HEK293 (cell line): Measurements from ENCODE around the gene MAP1B.

Experiments
- CTCF ChIA-PET: fragments of 350-600 bp; formaldehyde crosslinking; extraction: SDS; loops from one replicate; lab custom pipeline; 2021; ENCODE audit warnings: antibody characterized with exemption; lab: Yijun Ruan, JAX
- POLR2A ChIA-PET: fragments of 300-600 bp; formaldehyde crosslinking; extraction: SDS; loops from one replicate; lab custom pipeline; 2020; ENCODE audit warnings: antibody characterized with exemption, inconsistent platforms; lab: Yijun Ruan, JAX
- H3K27ac ChIP-seq: fragments of 200-500 bp; sonication (Bioruptor generic); 2 replicates; pipeline ENCODE4 v1.5.1; 2014; ENCODE audit warnings: low read depth, low read length, control low read depth, inconsistent platforms; ENCODE audit errors: extremely low read depth
- H3K36me3 ChIP-seq, 2 experiments: fragments of 200-500 bp in 1 of 2; sonication (Bioruptor generic) in 1 of 2; 1 replicate in 1 of 2; 2 replicates in 1 of 2; pipeline ENCODE4 v1.5.1; 2014 to 2017; ENCODE audit warnings: inconsistent platforms in 2 of 2, low read length in 2 of 2; ENCODE audit not compliant: control insufficient read depth in 2 of 2, insufficient read depth in 1 of 2
- H3K4me1 ChIP-seq: fragments of 200-500 bp; sonication (Bioruptor generic); 2 replicates; pipeline ENCODE4 v1.5.1; 2014; ENCODE audit warnings: mild to moderate bottlenecking, low read length, inconsistent platforms; ENCODE audit not compliant: control insufficient read depth, insufficient read depth
- H3K4me3 ChIP-seq: 2 replicates; pipeline ENCODE4 v1.5.1; 2011; ENCODE audit warnings: low read depth, mild to moderate bottlenecking, control low read depth, low read length, moderate library complexity
- H3K9me3 ChIP-seq: fragments of 200-500 bp; sonication (Bioruptor generic); 2 replicates; pipeline ENCODE4 v1.5.1; 2014; ENCODE audit warnings: low read depth, low read length, inconsistent platforms; ENCODE audit not compliant: control insufficient read depth, insufficient read depth
- BCL11B ChIP-seq: fragments of 450-650 bp; formaldehyde crosslinking; IDR thresholded peaks from 2 replicates; pipeline ENCODE4 v1.5.1; 2016; ENCODE audit warnings: low read depth, missing biosample characterization, missing genetic modification characterization
- FEZF1 ChIP-seq: fragments of 450-650 bp; formaldehyde crosslinking; IDR thresholded peaks from 2 replicates; pipeline ENCODE4 v1.5.1; 2016; ENCODE audit warnings: missing biosample characterization, missing genetic modification characterization
- KLF8 ChIP-seq: fragments of 450-650 bp; formaldehyde crosslinking; IDR thresholded peaks from 2 replicates; pipeline ENCODE4 v1.5.1; 2016; ENCODE audit warnings: missing biosample characterization, missing genetic modification characterization
- SCRT1 ChIP-seq: fragments of 450-650 bp; formaldehyde crosslinking; IDR thresholded peaks from 2 replicates; pipeline ENCODE4 v1.5.1; 2016; ENCODE audit warnings: missing biosample characterization, missing genetic modification characterization, borderline replicate concordance
- SETDB1 ChIP-seq: IDR thresholded peaks from one replicate; pipeline ENCODE4 v1.6.1; 2017; ENCODE audit warnings: mild to moderate bottlenecking, low read length, moderate library complexity, mixed read lengths; ENCODE audit not compliant: insufficient read length
- ZFP3 ChIP-seq: fragments of 450-650 bp; formaldehyde crosslinking; IDR thresholded peaks from 2 replicates; pipeline ENCODE4 v1.5.1; 2016; ENCODE audit warnings: low read depth, missing biosample characterization, missing genetic modification characterization
- ZNF112 ChIP-seq: fragments of 450-650 bp; formaldehyde crosslinking; IDR thresholded peaks from 2 replicates; pipeline ENCODE4 v1.5.0; 2017; ENCODE audit warnings: missing biosample characterization, missing genetic modification characterization
- ZNF121 ChIP-seq: fragments of 450-650 bp; formaldehyde crosslinking; IDR thresholded peaks from 2 replicates; pipeline ENCODE4 v1.5.1; 2016; ENCODE audit warnings: missing biosample characterization, missing genetic modification characterization
- ZNF155 ChIP-seq: fragments of 450-650 bp; formaldehyde crosslinking; IDR thresholded peaks from 2 replicates; pipeline ENCODE4 v1.5.1; 2016; ENCODE audit warnings: missing biosample characterization, missing genetic modification characterization
- ZNF174 ChIP-seq: fragments of 450-650 bp; formaldehyde crosslinking; IDR thresholded peaks from 2 replicates; pipeline ENCODE4 v1.5.0; 2017; ENCODE audit warnings: missing biosample characterization, mild to moderate bottlenecking, missing genetic modification characterization
- ZNF2 ChIP-seq: fragments of 450-650 bp; formaldehyde crosslinking; IDR thresholded peaks from 2 replicates; pipeline ENCODE4 v1.5.1; 2016; ENCODE audit warnings: missing biosample characterization, missing genetic modification characterization
- ZNF561 ChIP-seq: fragments of 450-650 bp; IDR thresholded peaks from 2 replicates; pipeline ENCODE4 v1.5.1; 2018; ENCODE audit warnings: missing biosample characterization, missing genetic modification characterization, borderline replicate concordance
- ZNF621 ChIP-seq: fragments of 450-650 bp; formaldehyde crosslinking; IDR thresholded peaks from 2 replicates; pipeline ENCODE4 v1.5.1; 2017; ENCODE audit warnings: missing biosample characterization, missing genetic modification characterization
- ZNF776 ChIP-seq: fragments of 450-650 bp; formaldehyde crosslinking; IDR thresholded peaks from 2 replicates; pipeline ENCODE4 v1.5.0; 2017; ENCODE audit warnings: missing biosample characterization, missing genetic modification characterization, borderline replicate concordance
- ZNF785 ChIP-seq: fragments of 450-650 bp; formaldehyde crosslinking; IDR thresholded peaks from 2 replicates; pipeline ENCODE4 v1.5.1; 2016; ENCODE audit warnings: missing biosample characterization, missing genetic modification characterization
- ZSCAN23 ChIP-seq: fragments of 450-650 bp; formaldehyde crosslinking; IDR thresholded peaks from 2 replicates; pipeline ENCODE4 v1.5.1; 2016; ENCODE audit warnings: missing biosample characterization, missing genetic modification characterization
- TF ChIP-seq, protein P1 (sequence below): fragments of 450-650 bp; formaldehyde crosslinking; IDR thresholded peaks from 2 replicates; pipeline ENCODE4 v1.5.1; 2016; ENCODE audit warnings: missing biosample characterization, missing genetic modification characterization
- TF ChIP-seq, protein P2 (sequence below): fragments of 450-650 bp; formaldehyde crosslinking; IDR thresholded peaks from 2 replicates; pipeline ENCODE4 v1.5.1; 2016; ENCODE audit warnings: missing biosample characterization, missing genetic modification characterization, borderline replicate concordance
- TF ChIP-seq, protein P3 (sequence below): fragments of 450-650 bp; formaldehyde crosslinking; IDR thresholded peaks from 2 replicates; pipeline ENCODE4 v1.5.1; 2017; ENCODE audit warnings: missing biosample characterization, missing genetic modification characterization
- TF ChIP-seq, protein P4 (sequence below): fragments of 450-650 bp; formaldehyde crosslinking; IDR thresholded peaks from 2 replicates; pipeline ENCODE4; 2016; ENCODE audit warnings: missing biosample characterization, missing genetic modification characterization
- TF ChIP-seq, protein P5 (sequence below): fragments of 450-650 bp; formaldehyde crosslinking; IDR thresholded peaks from 2 replicates; pipeline ENCODE4 v1.5.1; 2016; ENCODE audit warnings: missing biosample characterization, missing genetic modification characterization
- TF ChIP-seq, protein P6 (sequence below): fragments of 450-650 bp; formaldehyde crosslinking; IDR thresholded peaks from 2 replicates; pipeline ENCODE4 v1.5.1; 2016; ENCODE audit warnings: missing biosample characterization, missing genetic modification characterization
- TF ChIP-seq, protein P7 (sequence below): fragments of 450-650 bp; formaldehyde crosslinking; IDR thresholded peaks from 2 replicates; pipeline ENCODE4 v1.5.1; 2017; ENCODE audit warnings: missing biosample characterization, mild to moderate bottlenecking, missing genetic modification characterization, moderate library complexity

Gene MAP1B

DNA sequence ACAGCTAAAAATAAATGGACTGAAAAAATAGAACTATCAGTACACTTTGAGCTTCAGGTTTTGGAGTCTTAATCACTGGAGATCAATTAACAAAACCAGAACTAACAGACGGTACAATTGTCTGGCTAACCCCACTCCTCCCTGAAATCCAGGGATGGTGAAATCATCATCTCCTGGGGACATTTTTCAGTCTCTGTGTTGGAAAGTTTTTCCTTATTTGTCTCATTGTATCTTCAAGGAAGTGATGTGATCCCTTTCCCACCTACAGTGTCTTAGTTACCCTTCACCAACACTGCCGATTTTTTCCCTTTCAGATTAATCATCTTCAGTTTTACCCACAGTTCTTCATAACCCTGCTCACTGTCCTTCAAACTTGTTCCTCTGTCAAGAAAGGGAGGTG, 81.9 kb downstream of the MAP1B start (continued):
- no peak for TF ChIP-seq FEZF1 (tag by site-specific recombination)
- TF ChIP-seq ZNF776 (tag by site-specific recombination), result no peak
- TF ChIP-seq, protein P1, sequence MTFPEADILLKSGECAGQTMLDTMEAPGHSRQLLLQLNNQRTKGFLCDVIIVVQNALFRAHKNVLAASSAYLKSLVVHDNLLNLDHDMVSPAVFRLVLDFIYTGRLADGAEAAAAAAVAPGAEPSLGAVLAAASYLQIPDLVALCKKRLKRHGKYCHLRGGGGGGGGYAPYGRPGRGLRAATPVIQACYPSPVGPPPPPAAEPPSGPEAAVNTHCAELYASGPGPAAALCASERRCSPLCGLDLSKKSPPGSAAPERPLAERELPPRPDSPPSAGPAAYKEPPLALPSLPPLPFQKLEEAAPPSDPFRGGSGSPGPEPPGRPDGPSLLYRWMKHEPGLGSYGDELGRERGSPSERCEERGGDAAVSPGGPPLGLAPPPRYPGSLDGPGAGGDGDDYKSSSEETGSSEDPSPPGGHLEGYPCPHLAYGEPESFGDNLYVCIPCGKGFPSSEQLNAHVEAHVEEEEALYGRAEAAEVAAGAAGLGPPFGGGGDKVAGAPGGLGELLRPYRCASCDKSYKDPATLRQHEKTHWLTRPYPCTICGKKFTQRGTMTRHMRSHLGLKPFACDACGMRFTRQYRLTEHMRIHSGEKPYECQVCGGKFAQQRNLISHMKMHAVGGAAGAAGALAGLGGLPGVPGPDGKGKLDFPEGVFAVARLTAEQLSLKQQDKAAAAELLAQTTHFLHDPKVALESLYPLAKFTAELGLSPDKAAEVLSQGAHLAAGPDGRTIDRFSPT (tag by site-specific recombination), result no peak
- no peak for TF ChIP-seq SETDB1
- TF ChIP-seq BCL11B (tag by site-specific recombination), result no peak
- no peak for TF ChIP-seq ZNF561 (tag by site-specific recombination)

DNA sequence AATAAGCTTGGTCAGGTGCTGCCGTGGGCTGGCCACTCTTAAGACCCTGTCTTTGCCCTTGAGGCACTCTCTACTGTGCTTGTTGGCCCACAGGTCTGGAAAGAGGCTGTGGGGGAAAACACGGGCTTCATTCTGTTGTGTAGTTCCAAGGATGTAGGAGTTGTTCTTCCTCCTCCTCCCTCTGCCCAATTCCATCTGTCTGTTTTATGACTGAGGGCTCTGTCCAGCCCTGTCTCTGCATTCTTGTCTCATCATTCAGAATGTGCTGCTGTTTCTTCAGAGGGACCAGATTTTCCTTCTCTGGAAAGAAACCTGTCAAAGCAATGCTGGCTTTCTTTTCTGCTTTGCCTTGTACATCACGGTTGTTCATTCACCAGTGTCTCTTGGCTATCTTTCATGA, 84.1 kb downstream of the MAP1B start:
- ChIA-PET POLR2A (no interaction called here), CTCF (no interaction called here)
- TF ChIP-seq ZNF2 (tag by site-specific recombination), result no peak
- TF ChIP-seq, protein P2, sequence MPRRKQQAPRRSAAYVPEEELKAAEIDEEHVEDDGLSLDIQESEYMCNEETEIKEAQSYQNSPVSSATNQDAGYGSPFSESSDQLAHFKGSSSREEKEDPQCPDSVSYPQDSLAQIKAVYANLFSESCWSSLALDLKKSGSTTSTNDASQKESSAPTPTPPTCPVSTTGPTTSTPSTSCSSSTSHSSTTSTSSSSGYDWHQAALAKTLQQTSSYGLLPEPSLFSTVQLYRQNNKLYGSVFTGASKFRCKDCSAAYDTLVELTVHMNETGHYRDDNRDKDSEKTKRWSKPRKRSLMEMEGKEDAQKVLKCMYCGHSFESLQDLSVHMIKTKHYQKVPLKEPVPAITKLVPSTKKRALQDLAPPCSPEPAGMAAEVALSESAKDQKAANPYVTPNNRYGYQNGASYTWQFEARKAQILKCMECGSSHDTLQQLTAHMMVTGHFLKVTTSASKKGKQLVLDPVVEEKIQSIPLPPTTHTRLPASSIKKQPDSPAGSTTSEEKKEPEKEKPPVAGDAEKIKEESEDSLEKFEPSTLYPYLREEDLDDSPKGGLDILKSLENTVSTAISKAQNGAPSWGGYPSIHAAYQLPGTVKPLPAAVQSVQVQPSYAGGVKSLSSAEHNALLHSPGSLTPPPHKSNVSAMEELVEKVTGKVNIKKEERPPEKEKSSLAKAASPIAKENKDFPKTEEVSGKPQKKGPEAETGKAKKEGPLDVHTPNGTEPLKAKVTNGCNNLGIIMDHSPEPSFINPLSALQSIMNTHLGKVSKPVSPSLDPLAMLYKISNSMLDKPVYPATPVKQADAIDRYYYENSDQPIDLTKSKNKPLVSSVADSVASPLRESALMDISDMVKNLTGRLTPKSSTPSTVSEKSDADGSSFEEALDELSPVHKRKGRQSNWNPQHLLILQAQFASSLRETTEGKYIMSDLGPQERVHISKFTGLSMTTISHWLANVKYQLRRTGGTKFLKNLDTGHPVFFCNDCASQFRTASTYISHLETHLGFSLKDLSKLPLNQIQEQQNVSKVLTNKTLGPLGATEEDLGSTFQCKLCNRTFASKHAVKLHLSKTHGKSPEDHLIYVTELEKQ (tag by site-specific recombination), result no peak
- no peak for TF ChIP-seq ZFP3 (tag by site-specific recombination)
- TF ChIP-seq KLF8 (tag by site-specific recombination), result no peak
- TF ChIP-seq, protein P3, sequence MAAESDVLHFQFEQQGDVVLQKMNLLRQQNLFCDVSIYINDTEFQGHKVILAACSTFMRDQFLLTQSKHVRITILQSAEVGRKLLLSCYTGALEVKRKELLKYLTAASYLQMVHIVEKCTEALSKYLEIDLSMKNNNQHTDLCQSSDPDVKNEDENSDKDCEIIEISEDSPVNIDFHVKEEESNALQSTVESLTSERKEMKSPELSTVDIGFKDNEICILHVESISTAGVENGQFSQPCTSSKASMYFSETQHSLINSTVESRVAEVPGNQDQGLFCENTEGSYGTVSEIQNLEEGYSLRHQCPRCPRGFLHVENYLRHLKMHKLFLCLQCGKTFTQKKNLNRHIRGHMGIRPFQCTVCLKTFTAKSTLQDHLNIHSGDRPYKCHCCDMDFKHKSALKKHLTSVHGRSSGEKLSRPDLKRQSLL, result no peak
- TF ChIP-seq, protein P4, sequence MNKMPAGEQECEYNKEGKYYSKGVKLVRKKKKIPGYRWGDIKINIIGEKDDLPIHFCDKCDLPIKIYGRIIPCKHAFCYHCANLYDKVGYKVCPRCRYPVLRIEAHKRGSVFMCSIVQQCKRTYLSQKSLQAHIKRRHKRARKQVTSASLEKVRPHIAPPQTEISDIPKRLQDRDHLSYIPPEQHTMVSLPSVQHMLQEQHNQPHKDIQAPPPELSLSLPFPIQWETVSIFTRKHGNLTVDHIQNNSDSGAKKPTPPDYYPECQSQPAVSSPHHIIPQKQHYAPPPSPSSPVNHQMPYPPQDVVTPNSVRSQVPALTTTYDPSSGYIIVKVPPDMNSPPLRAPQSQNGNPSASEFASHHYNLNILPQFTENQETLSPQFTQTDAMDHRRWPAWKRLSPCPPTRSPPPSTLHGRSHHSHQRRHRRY (tag by site-specific recombination), result no peak
- TF ChIP-seq, protein P5, sequence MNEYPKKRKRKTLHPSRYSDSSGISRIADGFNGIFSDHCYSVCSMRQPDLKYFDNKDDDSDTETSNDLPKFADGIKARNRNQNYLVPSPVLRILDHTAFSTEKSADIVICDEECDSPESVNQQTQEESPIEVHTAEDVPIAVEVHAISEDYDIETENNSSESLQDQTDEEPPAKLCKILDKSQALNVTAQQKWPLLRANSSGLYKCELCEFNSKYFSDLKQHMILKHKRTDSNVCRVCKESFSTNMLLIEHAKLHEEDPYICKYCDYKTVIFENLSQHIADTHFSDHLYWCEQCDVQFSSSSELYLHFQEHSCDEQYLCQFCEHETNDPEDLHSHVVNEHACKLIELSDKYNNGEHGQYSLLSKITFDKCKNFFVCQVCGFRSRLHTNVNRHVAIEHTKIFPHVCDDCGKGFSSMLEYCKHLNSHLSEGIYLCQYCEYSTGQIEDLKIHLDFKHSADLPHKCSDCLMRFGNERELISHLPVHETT (tag by site-specific recombination), result no peak
- TF ChIP-seq, protein P6, sequence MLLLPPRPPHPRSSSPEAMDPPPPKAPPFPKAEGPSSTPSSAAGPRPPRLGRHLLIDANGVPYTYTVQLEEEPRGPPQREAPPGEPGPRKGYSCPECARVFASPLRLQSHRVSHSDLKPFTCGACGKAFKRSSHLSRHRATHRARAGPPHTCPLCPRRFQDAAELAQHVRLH (tag by site-specific recombination), result no peak
- no peak for TF ChIP-seq ZNF785 (tag by site-specific recombination)
- TF ChIP-seq ZNF121 (tag by site-specific recombination), result no peak
- no peak for TF ChIP-seq ZNF112
- TF ChIP-seq, protein P7, sequence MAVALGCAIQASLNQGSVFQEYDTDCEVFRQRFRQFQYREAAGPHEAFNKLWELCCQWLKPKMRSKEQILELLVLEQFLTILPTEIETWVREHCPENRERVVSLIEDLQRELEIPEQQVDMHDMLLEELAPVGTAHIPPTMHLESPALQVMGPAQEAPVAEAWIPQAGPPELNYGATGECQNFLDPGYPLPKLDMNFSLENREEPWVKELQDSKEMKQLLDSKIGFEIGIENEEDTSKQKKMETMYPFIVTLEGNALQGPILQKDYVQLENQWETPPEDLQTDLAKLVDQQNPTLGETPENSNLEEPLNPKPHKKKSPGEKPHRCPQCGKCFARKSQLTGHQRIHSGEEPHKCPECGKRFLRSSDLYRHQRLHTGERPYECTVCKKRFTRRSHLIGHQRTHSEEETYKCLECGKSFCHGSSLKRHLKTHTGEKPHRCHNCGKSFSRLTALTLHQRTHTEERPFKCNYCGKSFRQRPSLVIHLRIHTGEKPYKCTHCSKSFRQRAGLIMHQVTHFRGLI (tag by site-specific recombination), result no peak
- TF ChIP-seq ZNF621, result no peak
- TF ChIP-seq ZNF155 (tag by site-specific recombination), result no peak
- TF ChIP-seq SCRT1, result no peak
- no peak for TF ChIP-seq ZSCAN23
- no peak for TF ChIP-seq ZNF174 (tag by site-specific recombination)
- Histone ChIP-seq H3K4me3 (no peak overlapping the region), H3K4me1 (no peaks in the 10 kb centered on the region), H3K27ac (no peak overlapping the region), H3K9me3 (no peaks in the 10 kb centered on the region), H3K36me3 (peaks cover 0 to 42% of the 10 kb centered on the region in 2 experiments; a peak in 2 of 3 replicates)
